Measurements from ENCODE around the gene GDF9. TPM values are rescaled to one million over a fixed set of nuclear protein-coding genes. Genes with fewer than 3 reads are reported as not detected.

GDF9 gene
- total RNA-seq, 1 experiment from 2014 or later, result not detected

GRCh38 chr5:132837868-132838267, 28.4 kb downstream of the GDF9 start:
- H3K4me2 ChIP-seq (ENCODE audit: low read length), result no peak overlapping the region
- H2AFZ ChIP-seq (ENCODE audit: low read length), result no peak overlapping the region
- H3K36me3 ChIP-seq (ENCODE audit: low read depth, low read length), result no peaks in the 10 kb centered on the region
- H3K9me2 ChIP-seq (replicated peaks; ENCODE audit: low read length), result no peaks in the 10 kb centered on the region
- no peak overlapping the region for H3K27ac ChIP-seq (ENCODE audit: low read length)
- no TSS peak for BruUV-seq (replicated peaks)
- no peaks in the 10 kb centered on the region for H3F3A ChIP-seq (ENCODE audit: low read length, unreplicated experiment)
- no peaks in the 10 kb centered on the region for H3K27me3 ChIP-seq (ENCODE audit: low read length)
- DNase-seq, result peak; percentile 48
- H3K79me2 ChIP-seq (ENCODE audit: low read length), result no peaks in the 10 kb centered on the region
- H3K4me3 ChIP-seq (ENCODE audit: low read length), result no peak overlapping the region
- H3K9ac ChIP-seq (ENCODE audit: low read length), result no peak overlapping the region
- H3K9me3 ChIP-seq (ENCODE audit: low read length), result no peaks in the 10 kb centered on the region
- intact Hi-C loops (cut with micrococcal nuclease), result no loop called here
- no peak for TF ChIP-seq EZH2 (IDR thresholded peaks at IDR 0.05; ENCODE audit: low read length, unreplicated experiment)
- TF ChIP-seq EZH2phosphoT487 (IDR thresholded peaks at IDR 0.05; ENCODE audit: borderline replicate concordance, low read length), result no peak
- TF ChIP-seq CTCF (conservative IDR thresholded peaks at IDR 0.05; ENCODE audit: low read depth, low read length), result no peak
- H4K20me1 ChIP-seq (ENCODE audit: low read length), result no peaks in the 10 kb centered on the region
- H3K4me1 ChIP-seq (ENCODE audit: insufficient read depth, low read length), result peaks cover 32% of the 10 kb centered on the region
- ChIA-PET POLR2A (ENCODE audit: unreplicated experiment) (no interaction called here), CTCF (no interaction called here)
- ATAC-seq, result peak; percentile 76

- no peaks in the 10 kb centered on the region for H3K27me3 ChIP-seq (ENCODE audit: low read length)
- no peak overlapping the region for H3K27ac ChIP-seq (ENCODE audit: low read length)
- H3K36me3 ChIP-seq (ENCODE audit: low read depth, low read length), result no peaks in the 10 kb centered on the region
- no peak for DNase-seq
- ATAC-seq, result no peak
- H3F3A ChIP-seq (ENCODE audit: low read length, unreplicated experiment), result no peaks in the 10 kb centered on the region
- no peaks in the 10 kb centered on the region for H3K79me2 ChIP-seq (ENCODE audit: low read length)
- no TSS peak for BruUV-seq (replicated peaks)
- H3K4me1 ChIP-seq (ENCODE audit: insufficient read depth, low read length), result peaks cover 32% of the 10 kb centered on the region
- CTCF ChIA-PET, result no interaction called here
- intact Hi-C loops (cut with micrococcal nuclease), result no loop called here
- no peaks in the 10 kb centered on the region for H3K9me2 ChIP-seq (replicated peaks; ENCODE audit: low read length)
- no peaks in the 10 kb centered on the region for H4K20me1 ChIP-seq (ENCODE audit: low read length)
- H3K9me3 ChIP-seq (ENCODE audit: low read length), result no peaks in the 10 kb centered on the region
- no peak overlapping the region for H2AFZ ChIP-seq (ENCODE audit: low read length)
- no peak overlapping the region for H3K4me2 ChIP-seq (ENCODE audit: low read length)
- TF ChIP-seq EZH2phosphoT487 (IDR thresholded peaks at IDR 0.05; ENCODE audit: borderline replicate concordance, low read length) (no peak), CTCF (conservative IDR thresholded peaks at IDR 0.05; ENCODE audit: low read depth, low read length) (no peak), EZH2 (IDR thresholded peaks at IDR 0.05; ENCODE audit: low read length, unreplicated experiment) (no peak)
- no peak overlapping the region for H3K9ac ChIP-seq (ENCODE audit: low read length)
- H3K4me3 ChIP-seq (ENCODE audit: low read length), result no peak overlapping the region
- POLR2A ChIA-PET (ENCODE audit: unreplicated experiment), result interaction anchor here (0.6 kb wide), 1 partner anchor 125 kb away, joined by 5 read pairs; no protein-coding TSS in a partner anchor
These were observed 29.4 kb downstream of the GDF9 start for GRCh38 chr5:132836852-132837251.

- no peak for ATAC-seq
- H3K9me3 ChIP-seq (ENCODE audit: low read length), result no peaks in the 10 kb centered on the region
- ChIA-PET CTCF (no interaction called here), POLR2A (ENCODE audit: unreplicated experiment) (no interaction called here)
- H3K9ac ChIP-seq (ENCODE audit: low read length), result no peak overlapping the region
- H4K20me1 ChIP-seq (ENCODE audit: low read length), result no peaks in the 10 kb centered on the region
- no peaks in the 10 kb centered on the region for H3K9me2 ChIP-seq (replicated peaks; ENCODE audit: low read length)
- no peak overlapping the region for H3K4me3 ChIP-seq (ENCODE audit: low read length)
- H3K36me3 ChIP-seq (ENCODE audit: low read depth, low read length), result no peaks in the 10 kb centered on the region
- DNase-seq, result no peak
- H3K79me2 ChIP-seq (ENCODE audit: low read length), result peaks cover 9% of the 10 kb centered on the region; the same call in 1 of the 2 replicates
- no peak overlapping the region for H2AFZ ChIP-seq (ENCODE audit: low read length)
- peaks cover 17% of the 10 kb centered on the region for H3K4me1 ChIP-seq (ENCODE audit: insufficient read depth, low read length)
- no peaks in the 10 kb centered on the region for H3K27me3 ChIP-seq (ENCODE audit: low read length)
- BruUV-seq (replicated peaks), result no TSS peak
- H3K4me2 ChIP-seq (ENCODE audit: low read length), result no peak overlapping the region
- no peak for TF ChIP-seq CTCF (conservative IDR thresholded peaks at IDR 0.05; ENCODE audit: low read depth, low read length)
- TF ChIP-seq EZH2 (IDR thresholded peaks at IDR 0.05; ENCODE audit: low read length, unreplicated experiment), result no peak
- TF ChIP-seq EZH2phosphoT487 (IDR thresholded peaks at IDR 0.05; ENCODE audit: borderline replicate concordance, low read length), result no peak
- no peaks in the 10 kb centered on the region for H3F3A ChIP-seq (ENCODE audit: low read length, unreplicated experiment)
- no peak overlapping the region for H3K27ac ChIP-seq (ENCODE audit: low read length)
- intact Hi-C loops (cut with micrococcal nuclease), result no loop called here
These were observed 32.2 kb downstream of the GDF9 start for GRCh38 chr5:132834057-132834456.
